Activated CD8-positive, alpha-beta memory T cell treated with anti-CD3 and anti-CD28 coated beads for 1 hour (primary cell): ENCODE data around the gene TBC1D2.
A peak's percentile ranks its signal among the peaks of the same experiment; 100 is the strongest.
"Not testable (repeated sequence)": the region's sequence is repeated elsewhere in the genome, so short reads cannot be mapped to it uniquely, and the experiment has no call there.

ENCODE experiments used
- DNase-seq, 2 donors: peaks; one replicate each; pipeline ENCODE4 v3.0.0-alpha.2; 2020; ENCODE audit warnings: low read depth in 1 of 2; ENCODE audit errors: extremely low read depth in 1 of 2

Gene TBC1D2

DNA sequence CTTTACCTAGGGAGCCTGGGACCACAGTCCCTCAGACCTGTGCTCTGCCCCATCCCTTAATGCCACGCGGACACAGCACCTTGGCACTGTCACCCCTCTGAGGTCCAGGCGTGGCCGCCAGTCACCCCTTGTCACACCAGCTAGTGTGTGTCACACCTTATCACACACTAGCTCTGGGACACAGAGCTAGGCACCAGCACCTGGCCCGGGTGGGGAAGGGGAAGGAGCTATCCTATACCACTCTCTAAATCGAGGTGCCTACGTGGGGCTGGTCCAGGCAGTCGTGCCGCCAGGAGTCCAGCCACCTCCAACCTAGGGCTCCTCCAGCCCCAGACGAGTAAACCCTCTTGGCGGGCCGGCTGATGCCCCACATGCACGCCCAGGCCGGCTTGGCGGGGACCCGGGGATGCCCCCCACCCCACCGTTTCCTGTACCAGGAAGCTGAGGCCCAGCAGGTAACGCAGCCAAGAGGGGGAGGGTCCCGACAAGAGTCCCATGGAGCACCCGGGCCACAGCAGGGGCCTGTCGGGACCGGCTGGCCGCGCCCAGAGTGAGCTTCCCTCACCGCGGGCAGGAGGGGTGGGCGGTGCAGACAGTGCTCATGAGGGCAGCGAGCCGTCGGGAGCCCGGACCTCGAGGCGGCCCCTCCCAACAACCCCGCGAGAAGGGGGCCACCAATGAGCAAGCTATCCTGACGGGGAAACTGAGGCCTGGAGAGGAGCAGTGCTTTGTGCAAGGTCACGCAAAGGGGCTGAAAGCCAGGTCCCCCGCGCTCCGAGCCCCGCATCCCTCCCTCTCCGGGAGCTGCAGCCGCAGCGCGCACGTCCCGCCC lies 63.6 kb downstream of the TBC1D2 start:
- DNase-seq = peak in 1 of 2 donors; percentile 11

DNA sequence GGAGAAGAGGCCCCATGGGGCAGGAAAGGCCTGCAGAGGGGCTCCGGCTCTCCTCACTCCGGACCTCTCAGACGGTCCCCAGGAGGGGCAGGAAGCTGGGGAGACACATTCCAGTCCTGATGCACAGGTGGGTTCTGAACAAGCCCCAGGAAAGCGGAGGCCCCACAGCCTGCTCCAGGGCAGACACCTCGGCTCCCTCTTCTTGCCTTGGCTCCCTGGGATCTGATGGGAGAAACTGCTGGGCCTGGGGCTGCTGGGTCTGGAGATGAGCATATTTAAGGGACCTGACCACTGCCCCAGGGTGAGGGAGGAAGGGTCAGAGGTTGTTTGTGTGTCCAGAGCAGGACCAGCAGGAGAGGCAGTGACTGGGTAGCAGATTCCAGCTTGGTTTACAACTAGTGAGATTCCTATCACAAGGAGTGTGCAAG lies 64.3 kb downstream of the TBC1D2 start:
- no peak for DNase-seq

DNA sequence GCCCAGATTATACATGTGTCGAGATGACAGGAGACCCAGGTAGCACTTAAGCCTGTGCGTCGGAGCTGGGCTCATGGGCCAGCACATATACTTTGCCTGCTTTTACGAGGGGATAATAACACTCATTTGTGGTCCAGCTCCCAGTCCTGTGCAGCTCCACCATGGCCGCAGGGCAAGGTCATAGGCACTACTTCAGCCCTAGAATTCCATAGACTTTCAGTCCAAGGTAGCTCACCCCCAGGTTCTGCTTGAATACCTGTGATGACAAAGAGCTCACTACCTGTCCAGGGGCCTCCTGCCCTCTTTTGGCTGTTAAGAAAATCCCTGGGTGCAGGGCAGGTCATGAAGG lies 64.7 kb downstream of the TBC1D2 start:
- DNase-seq = no peak

DNA sequence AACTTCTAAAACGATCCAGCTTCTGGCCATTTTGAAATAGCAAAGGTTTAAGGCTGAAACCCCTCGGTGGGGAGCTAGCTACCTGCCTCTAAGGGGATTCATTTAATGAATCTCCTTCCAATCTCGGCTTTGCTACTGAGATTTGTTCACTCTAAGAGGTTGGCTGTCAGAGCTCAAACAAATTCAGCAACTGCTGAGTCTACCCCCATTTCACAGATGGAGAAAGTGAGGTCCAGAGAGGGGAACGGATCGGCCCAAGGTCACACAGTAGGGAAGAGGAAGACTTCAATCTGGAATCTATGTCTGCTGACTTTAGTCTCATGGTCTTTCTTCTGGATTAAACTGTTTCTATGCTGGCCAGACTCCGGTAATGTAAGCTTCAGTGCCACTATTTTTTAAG lies 66.0 kb downstream of the TBC1D2 start:
- no peak for DNase-seq

DNA sequence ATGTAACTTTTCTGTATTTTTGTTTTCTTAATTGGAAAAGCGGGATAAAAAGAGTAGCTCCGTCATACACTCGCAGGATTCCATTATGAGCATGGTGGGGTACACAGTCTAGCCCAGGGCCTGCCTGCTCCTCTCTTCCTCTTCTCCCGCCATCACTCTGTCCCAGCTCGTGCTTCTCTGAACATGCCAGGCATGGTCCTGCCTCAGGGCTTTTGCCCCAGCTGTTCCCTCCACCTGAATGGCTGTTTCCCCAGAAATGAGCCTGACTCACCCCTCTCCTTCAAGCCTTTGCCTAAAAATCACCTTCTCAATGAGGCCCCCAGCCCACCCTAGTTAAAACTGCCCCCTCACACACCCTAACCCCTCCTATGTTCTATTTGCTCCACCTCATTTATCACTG lies 67.5 kb downstream of the TBC1D2 start:
- no peak for DNase-seq

DNA sequence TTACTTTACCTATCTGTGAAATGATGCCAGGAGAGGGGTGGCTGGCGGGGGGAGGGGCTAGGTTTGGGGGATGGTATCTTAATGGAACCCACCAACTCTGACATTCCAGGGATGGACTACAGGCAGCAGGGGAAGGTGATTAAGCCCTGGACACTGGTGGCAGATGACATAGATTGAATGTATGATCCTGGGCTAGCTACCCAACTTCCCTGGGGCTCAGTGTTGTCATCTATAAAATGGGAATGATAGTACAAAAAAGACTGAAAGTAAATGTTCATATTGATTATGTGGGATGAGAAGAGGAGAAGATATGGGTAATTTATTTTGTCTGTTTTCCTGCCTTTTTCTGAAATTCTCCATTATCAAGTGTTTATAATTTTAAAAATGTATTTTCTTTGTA lies 69.2 kb downstream of the TBC1D2 start:
- no peak for DNase-seq

DNA sequence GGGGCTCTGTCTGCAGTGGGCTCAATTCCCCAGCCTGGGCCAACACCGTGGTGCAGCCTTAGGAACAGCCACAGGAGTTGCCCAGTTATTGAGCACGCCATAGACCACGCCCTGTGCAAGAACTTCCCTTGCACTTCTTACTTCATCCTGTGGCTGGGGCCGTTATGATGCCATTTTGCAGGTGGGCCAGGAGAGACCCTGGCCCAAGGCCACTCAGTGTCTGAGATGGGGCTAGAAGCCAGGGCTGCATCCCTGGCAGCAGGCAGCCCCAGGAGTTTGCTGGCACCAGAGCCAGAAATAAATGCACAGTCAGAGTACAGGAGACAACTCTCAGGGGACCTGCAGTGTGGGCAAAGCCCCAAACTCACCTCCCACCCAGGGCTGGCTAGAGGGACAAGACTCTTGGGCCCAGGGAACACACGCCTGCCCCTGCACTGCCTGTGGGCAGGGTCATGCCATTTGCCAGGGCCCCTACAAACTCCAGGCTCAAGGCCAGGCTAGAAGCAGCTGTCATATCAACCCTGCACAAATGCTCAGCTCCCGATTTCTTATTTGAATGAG lies 69.8 kb downstream of the TBC1D2 start:
- DNase-seq = no peak

DNA sequence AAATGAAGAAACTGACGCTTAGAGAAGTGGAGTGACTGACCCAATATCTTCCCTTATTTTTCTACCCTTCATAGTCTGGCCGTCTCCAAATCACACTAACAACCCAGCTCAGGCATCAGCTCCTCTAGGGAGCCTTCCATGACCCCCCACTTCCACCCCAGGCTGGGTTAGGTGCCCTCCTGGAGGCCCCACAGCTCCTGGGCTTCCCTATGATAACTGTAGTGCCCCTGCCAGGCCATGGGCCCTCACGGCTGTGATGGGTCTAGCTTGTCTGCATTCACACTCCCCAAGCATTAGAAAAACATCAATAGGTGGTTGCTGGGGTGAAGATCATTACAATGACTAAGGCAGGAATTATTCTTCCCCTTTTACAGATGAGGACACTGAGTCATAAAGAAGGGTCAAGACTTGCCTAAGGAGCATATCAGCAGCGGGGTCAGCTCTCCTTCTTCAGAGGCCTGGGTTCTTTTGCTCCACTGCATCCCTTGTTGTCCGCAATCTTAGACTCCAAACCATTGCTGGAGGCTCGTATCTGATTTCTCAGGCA lies 70.4 kb downstream of the TBC1D2 start:
- DNase-seq = no peak

DNA sequence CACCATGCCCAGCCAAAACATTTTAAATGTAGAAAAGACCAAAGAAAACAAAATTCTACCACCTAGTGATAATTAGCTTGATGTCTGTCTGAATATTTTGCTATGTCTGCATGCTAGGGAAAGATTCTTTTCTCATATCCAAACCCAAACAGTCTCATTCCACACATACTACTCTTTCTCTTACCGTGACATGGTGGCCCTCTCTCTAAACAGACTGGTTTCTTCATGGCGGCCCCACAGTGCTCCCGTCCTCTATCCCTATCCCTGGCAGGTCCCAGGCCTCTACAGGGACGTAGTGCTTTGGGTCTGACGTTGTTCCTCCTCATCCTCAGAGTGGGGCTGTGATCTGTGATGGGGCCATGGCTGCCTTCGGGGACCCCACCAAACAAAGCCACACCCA lies 71.1 kb downstream of the TBC1D2 start:
- DNase-seq = no peak

DNA sequence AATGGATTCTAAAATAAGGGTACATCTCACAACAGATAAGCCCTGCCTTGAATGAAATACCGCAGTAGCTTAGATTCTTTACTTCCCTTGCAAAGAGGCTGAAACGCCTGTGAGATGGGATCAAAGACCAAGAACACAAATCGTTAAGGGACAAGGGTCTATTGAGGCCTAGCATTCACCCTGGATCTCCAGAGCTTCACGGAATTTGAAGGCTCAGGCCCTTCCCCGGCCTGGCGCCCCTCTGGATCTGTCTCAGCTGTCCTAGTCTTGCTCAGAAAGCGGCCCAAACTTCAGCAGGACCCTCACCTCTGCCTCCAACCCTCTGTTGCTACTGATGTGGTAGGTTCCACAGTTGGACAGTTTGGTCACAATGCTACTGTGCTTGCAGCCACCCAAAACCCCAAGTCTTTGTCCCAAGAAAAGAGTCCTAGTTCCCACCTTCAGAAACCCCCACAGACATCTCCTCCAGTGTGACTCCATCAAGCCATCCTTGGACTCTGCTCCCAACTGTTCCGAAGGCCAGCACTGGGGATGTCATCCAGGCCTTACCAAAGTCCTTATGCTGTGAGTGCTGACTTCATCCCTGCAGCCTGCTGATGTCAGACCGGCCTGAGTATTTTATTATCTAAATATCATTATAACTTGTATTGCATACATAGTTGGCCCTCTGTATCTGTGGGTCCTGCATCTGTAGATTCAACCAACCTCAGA lies 72.4 kb downstream of the TBC1D2 start:
- DNase-seq = no peak

DNA sequence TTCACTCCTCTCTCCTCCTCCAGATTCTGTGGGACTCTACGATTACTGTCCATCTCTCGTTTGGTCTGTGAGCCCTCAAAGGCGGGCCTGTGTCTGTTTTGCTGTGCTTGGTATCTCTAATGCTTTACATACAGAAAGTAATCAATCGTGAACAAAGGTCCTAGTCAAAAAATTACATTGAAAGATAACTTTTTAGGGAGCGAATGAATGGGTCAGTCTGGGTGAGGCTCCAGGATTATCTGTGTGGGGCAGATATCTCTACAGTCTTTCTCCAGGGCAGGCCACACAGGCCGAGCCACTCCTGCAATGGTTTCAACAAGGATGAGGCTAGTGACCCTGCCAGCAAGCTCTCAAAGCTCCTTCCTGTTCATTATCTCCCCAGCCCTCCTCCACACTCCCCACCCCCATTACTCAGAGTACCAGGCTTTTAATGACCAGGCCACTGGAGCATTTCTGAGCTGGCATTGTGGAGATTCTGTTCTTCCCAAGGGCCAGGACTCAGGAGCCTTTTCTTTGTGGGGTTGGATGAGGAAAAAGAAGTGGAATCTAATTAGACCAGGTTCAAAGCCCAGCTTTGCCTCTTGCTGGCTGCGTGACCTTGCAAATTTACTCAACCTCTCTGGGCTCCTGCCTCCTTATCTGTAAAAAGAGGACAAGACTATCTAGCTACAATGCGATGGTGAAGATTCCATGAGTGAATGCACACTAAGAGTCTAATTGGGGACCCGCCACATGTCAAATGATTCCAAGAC lies 73.2 kb downstream of the TBC1D2 start:
- no peak for DNase-seq

DNA sequence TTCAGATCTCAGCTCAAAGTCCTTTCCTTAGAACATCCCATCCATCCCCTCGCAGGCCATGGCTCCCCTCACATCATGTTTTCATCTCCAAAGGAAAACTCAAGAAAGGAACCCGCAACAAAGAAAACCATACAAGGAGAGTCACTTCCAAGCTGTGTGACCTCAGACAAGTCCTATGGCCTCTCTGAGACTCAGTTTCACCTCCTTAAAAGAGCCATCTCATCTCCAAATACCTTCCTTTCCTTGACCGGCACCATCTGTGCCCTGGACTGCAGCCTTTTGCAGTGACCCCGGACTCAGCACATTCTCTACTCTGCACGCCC lies 73.7 kb downstream of the TBC1D2 start:
- DNase-seq = no peak

DNA sequence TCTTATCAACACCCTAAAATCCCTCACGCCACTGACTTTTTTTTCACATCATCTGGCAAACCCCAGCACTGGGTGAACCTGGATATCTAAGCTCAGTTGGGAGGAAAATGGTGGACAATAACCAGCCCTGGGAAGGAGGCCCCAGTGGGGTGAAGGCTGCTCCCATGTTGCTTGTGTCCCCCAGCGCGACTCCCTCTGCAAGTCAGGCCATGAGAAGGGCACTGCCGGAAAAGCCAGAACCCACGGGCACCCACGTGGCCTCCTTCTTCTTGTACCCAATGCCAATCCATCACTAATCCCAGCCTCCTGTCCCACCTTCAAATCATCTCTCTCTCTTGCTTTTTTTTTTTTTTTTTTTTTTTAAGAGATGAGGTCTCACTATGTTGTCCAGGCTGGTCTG lies 74.5 kb downstream of the TBC1D2 start:
- no peak for DNase-seq

DNA sequence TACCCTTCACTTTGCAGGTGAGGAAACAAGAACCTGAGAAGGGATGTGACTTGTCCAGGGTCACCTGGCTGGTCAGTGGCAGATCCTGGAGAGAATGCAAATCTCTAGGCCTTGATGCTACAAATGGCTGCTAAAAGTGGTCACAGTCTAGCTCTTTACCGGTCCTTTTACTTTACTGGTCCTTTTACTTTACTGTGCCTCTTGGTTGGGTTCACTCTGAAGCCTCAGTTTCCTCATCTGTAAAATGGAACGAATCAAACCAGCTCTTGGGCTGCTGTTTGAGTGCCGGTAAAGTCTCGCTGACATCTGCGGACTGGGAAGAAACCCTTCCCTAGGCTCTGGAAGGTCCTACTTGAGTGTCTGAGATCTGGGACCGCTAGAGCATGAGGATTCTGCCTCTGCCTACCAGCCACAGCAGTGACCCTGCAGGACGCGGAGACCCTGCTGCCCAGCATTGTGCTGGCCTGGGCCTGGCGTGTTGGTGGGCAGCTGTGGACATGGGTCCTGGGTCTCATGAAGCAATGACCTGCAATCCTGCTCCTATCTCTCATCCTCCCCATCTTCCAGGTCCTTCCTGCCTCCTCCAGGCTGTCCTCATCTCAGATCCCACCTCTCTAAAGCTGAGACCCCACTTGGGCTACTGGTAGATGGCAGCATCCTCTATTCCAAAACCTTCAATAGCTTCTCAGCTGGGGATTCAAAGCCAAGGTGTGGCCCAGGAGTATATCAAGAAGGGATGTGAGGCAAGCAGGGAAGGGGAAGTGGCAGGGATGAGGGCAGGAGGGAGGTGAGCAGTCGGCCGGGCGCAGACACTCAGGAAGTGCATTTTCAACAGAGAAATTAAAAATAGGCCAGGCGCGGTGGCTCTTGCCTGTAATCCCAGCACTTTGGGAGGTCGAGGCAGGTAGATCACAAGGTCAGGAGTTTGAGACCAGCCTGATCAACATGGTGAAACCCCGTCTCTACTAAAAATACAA lies 76.3 kb downstream of the TBC1D2 start:
- DNase-seq = no peak

DNA sequence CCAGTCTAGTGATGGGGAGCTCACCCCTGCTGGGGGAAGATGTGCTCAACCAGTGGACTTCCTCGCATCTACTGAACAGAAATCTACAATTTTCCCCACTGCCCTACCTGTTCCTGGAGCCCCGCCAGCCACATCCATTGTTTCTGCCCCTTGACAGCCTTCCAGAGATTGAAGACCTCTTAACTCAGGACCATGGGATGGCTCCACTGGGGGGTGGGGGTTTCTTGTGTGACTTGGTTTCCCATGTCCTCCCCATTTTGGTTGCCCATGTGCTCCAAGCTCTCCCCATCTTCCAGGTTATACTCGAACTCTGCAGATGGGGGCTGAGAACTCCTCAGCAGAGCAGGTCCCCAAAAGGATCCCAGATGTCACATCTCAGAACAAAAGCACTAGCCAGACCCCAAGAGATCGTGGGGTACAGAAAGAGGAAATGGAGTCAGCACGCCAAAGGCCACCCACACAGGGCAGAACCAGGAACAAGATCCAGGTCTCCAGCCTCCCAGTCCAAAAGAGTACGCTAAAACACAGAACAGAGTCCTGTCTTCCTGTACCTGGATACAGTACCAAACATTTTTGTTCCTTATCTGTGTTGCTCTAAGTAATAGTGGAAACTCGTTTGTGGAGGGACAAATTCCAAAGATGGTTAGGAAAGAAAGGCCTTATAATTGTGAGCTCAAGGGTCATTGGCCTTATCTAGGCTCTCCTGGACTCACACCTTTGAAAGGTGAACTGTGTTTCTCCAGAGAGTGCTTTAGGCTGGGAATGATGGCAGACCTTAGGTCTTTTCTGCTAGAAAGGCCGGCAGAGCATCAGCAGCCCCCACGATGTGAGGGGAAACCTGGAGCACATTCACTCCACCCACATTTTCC lies 78.8 kb downstream of the TBC1D2 start:
- DNase-seq = no peak

DNA sequence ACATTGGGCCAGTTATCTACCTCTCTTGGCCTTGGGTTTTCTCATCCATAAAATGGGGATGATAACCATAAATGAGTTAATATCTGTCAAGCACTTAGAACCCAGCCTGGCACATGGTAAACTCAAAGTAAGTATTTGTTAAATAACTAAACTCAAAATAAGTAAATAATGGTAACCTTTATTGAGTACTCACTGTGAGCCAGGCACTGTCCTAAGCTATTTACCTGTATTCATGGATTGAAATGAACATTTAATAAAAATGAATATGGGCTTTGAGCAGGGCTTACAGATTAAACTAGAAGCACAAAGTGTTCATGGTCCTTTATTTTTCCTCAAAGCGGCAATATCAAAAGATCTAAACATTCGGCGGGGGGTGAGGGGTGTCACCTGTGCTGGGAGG lies 79.7 kb downstream of the TBC1D2 start:
- DNase-seq = no peak

DNA sequence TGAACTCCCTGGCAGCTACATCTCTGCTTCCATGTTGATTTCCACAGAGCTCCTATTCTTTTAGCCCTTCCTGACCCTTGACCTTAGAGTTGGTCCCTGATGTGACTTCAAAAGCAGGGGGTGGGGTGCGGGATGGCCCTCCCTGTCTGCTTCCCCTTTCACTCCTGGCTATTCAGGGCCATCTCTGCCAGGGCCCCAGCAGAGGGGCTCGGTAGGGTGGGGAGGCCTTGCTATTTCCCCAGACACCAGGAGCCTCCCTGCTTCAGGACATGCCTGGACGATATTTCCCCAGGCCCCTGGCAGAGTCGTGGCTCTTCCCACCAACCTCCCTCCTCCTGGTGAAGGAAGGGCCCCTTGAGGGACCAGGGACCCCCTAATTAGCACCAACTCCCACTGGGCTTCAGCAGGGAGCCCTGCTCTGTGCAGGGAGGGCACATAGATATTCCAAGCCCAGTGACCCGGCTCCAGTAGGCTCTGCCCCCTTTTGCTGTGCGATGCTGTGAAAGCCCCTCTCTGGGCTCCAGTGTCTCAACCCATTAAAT lies 80.3 kb downstream of the TBC1D2 start:
- DNase-seq = no peak

DNA sequence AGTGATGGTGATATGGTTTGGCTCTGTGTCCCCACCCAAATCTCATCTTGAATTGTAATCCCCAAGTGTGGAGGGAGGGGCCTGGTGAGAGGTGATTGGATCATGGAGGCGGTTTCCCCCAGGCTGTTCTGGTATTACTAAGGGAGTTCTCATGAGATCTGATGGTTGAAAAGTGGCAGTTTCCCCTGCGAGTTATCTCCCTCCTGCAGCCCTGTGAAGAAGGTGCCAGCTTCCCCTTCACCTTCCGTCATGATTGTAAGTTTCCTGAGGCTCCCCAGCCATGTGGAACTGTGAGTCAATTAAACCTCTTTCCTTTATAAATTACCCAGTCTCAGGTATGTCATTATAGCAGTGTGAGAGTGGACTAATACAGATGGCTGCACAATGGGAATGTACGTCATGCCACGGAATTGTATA lies 80.9 kb downstream of the TBC1D2 start:
- DNase-seq = not testable (repeated sequence)

DNA sequence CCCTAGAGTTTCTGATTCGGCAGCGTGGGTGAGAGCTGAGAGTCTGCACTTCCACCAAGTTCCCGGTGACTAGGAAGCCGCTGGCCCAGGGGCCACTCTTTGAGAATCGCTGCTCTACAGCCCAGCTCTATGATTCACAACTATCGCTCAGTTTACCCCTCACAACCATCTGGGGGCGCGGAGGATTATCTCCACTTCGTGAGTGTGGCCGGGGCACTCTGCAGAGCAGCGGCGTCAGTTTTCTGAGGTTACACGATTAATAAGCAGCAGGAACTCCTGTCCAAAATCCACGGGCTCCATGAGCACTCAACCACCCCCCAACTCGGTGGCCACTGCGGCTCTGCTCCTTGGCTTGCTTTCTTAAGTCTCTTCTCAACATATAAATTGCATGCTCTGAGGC lies 82.3 kb downstream of the TBC1D2 start:
- no peak for DNase-seq
